GM23248 (cell line): ENCODE measurements around the gene SIPA1L3.

Experiments used
- EZH2 ChIP-seq: fragments of 200-600 bp; sonication (generic); IDR thresholded peaks from 2 replicates; pipeline ENCODE4 v1.6.1; 2018; ENCODE audit warnings: antibody characterized with exemption, mild to moderate bottlenecking; ENCODE audit not compliant: insufficient read depth, poor library complexity, severe bottlenecking
- EZH2phosphoT487 ChIP-seq: fragments of 200-600 bp; sonication (generic); IDR thresholded peaks from 2 replicates; pipeline ENCODE4 v1.6.1; 2018; ENCODE audit warnings: antibody characterized with exemption, moderate library complexity, mild to moderate bottlenecking, low read depth; ENCODE audit not compliant: insufficient read depth

- TF ChIP-seq EZH2phosphoT487 (no peak), EZH2 (no peak)
Observed at GRCh38 chr19:38059897-38060296, 152.9 kb downstream of the SIPA1L3 start.
